Neural progenitor cell (in vitro differentiated cells): ENCODE results near the gene SP6. TPM values are rescaled to one million over a fixed set of nuclear protein-coding genes. Genes with fewer than 3 reads are reported as not detected.

Experiments
- DNase-seq: peaks from one replicate; pipeline ENCODE4 v3.0.0-alpha.2; 2016; ENCODE audit warnings: low spot score
- H2AFZ ChIP-seq: fragments of 200-600 bp; sonication (generic); replicated peaks from 2 replicates; pipeline ENCODE4 v1.6.1; 2016; ENCODE audit warnings: antibody characterized with exemption
- H3F3A ChIP-seq: fragments of 200-600 bp; sonication (generic); 2 replicates; pipeline ENCODE4 v1.6.1; 2016; ENCODE audit warnings: antibody characterized with exemption, low read depth
- H3K27ac ChIP-seq: fragments of 200-600 bp; sonication (generic); 2 replicates; pipeline ENCODE4 v1.5.1; 2016; ENCODE audit warnings: mild to moderate bottlenecking
- H3K27me3 ChIP-seq: fragments of 200-600 bp; sonication (generic); 2 replicates; pipeline ENCODE4 v1.6.1; 2016; ENCODE audit warnings: mild to moderate bottlenecking, moderate library complexity
- H3K36me3 ChIP-seq: fragments of 200-600 bp; sonication (generic); 2 replicates; pipeline ENCODE4 v1.5.1; 2016
- H3K4me1 ChIP-seq: fragments of 200-600 bp; sonication (generic); 2 replicates; pipeline ENCODE4 v1.6.1; 2016; ENCODE audit warnings: mixed run types
- H3K4me2 ChIP-seq: fragments of 200-600 bp; sonication (generic); 2 replicates; pipeline ENCODE4 v1.6.1; 2016
- H3K4me3 ChIP-seq: fragments of 200-600 bp; sonication (generic); 2 replicates; pipeline ENCODE4 v1.5.1; 2016
- H3K79me2 ChIP-seq: fragments of 200-600 bp; sonication (generic); 2 replicates; pipeline ENCODE4 v1.6.1; 2016; ENCODE audit warnings: low read depth
- H3K9ac ChIP-seq: fragments of 200-600 bp; sonication (generic); 2 replicates; pipeline ENCODE4 v1.6.1; 2016
- H3K9me3 ChIP-seq: fragments of 200-600 bp; sonication (generic); 2 replicates; pipeline ENCODE4 v1.5.1; 2016; ENCODE audit warnings: low read depth
- H4K20me1 ChIP-seq: fragments of 200-600 bp; sonication (generic); 2 replicates; pipeline ENCODE4 v1.6.1; 2016; ENCODE audit warnings: low read depth
- H3K27ac Mint-ChIP-seq: 3 replicates; pipeline ENCODE4 v1.8.0; 2021; ENCODE audit warnings: mixed read lengths
- H3K27me3 Mint-ChIP-seq: 2 replicates; pipeline ENCODE4 v1.8.0; 2022; ENCODE audit warnings: low read depth, mild to moderate bottlenecking, inconsistent platforms, moderate library complexity, mixed read lengths; ENCODE audit not compliant: insufficient read depth
- H3K36me3 Mint-ChIP-seq: 3 replicates; pipeline ENCODE4 v1.8.0; 2021; ENCODE audit warnings: mixed read lengths
- H3K4me1 Mint-ChIP-seq: 3 replicates; pipeline ENCODE4 v1.8.0; 2021; ENCODE audit warnings: mixed read lengths
- H3K4me3 Mint-ChIP-seq: 3 replicates; pipeline ENCODE4 v1.8.0; 2021; ENCODE audit warnings: mild to moderate bottlenecking, moderate library complexity, mixed read lengths
- H3K9me3 Mint-ChIP-seq: 3 replicates; pipeline ENCODE4 v1.8.0; 2020; ENCODE audit warnings: mixed read lengths
- EZH2 ChIP-seq: fragments of 200-600 bp; sonication (generic); IDR thresholded peaks from 2 replicates; pipeline ENCODE4 v1.6.1; 2017; ENCODE audit warnings: antibody characterized with exemption, mild to moderate bottlenecking, moderate library complexity
- EZH2phosphoT487 ChIP-seq: fragments of 200-600 bp; sonication (generic); IDR thresholded peaks from 2 replicates; pipeline ENCODE4 v1.6.1; 2017; ENCODE audit warnings: antibody characterized with exemption
- total RNA-seq: library from RNA; depleted of rRNA; stranded (reverse); fragments of >200 nt; gene quantifications from 2 replicates; pipeline ENCODE4 v1.2.3, GENCODE V29; 2015; ENCODE audit warnings: low replicate concordance
- TF ChIP-seq, protein P1 (sequence below): fragments of 200-600 bp; sonication (generic); IDR thresholded peaks from 2 replicates; pipeline ENCODE4 v1.5.1; 2017; ENCODE audit warnings: antibody characterized with exemption, mild to moderate bottlenecking

The SP6 gene
- total RNA-seq, 1 donor from 2014 or later: 0.04 TPM

DNA sequence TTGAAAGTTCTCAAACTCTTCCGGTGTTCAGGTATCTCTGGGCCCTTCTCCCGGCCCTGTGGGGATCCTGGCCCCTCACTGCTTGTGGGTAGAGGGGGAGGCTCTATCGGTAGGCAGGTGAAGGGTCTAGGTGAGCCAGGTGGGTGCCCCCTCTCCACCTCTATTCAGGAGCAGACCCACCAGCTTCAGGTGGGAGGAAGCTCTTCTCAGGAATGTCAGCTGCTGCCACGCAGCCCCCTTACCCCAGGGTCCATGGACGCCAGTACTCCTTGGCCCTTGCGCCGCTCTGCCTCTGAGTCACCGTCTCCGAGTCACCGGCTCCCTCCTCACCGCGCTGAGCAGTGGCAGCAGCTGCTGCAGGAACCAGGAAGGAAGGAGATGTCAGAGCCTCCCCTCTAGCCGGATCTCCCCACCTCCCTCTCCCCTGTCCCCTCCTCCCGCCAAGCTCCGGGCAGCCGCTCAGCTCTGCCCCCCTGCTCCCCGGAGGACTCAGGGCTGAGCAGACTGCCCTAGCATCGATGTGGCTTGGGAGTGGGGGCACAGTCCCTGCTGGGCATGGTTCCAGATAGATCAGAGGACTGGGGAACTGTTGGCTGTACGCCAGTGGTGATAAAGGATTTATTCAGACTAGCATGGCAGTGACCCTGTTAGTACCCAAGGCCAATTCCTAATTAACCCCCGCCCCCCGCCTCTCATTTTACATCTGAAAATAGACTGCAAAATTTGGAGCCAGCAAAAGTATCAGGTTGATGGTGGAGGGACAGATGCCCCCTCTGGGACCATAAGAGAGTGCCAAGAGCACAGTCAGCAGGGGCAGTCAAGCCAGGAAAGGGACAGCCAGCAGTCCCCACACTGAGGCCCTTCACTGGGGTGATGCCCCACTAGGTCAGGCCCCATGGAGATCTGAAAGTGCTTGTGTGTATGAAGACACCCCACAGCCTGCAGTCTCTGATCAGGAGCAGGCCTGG is 29.3 kb downstream of the SP6 start, which contains the start of gene OSBPL7:
TSS of gene OSBPL7 (minus strand) at position 371 of the 968 bp plus-strand sequence. CDS start 1,516 bp downstream, outside the sequence.
- TF ChIP-seq EZH2: no peak
- TF ChIP-seq, protein P1, sequence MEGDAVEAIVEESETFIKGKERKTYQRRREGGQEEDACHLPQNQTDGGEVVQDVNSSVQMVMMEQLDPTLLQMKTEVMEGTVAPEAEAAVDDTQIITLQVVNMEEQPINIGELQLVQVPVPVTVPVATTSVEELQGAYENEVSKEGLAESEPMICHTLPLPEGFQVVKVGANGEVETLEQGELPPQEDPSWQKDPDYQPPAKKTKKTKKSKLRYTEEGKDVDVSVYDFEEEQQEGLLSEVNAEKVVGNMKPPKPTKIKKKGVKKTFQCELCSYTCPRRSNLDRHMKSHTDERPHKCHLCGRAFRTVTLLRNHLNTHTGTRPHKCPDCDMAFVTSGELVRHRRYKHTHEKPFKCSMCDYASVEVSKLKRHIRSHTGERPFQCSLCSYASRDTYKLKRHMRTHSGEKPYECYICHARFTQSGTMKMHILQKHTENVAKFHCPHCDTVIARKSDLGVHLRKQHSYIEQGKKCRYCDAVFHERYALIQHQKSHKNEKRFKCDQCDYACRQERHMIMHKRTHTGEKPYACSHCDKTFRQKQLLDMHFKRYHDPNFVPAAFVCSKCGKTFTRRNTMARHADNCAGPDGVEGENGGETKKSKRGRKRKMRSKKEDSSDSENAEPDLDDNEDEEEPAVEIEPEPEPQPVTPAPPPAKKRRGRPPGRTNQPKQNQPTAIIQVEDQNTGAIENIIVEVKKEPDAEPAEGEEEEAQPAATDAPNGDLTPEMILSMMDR: peak; percentile 29
- peaks cover 5% of the 10 kb centered on the region for H4K20me1 ChIP-seq
- peaks cover 6% of the 10 kb centered on the region for H3K36me3 Mint-ChIP-seq
- peak within 1 kb of the TSS; percentile 83 for H2AFZ ChIP-seq
- H3K27me3 ChIP-seq: no peaks in the 10 kb centered on the region
- DNase-seq: peak; percentile 79
- H3K9me3 Mint-ChIP-seq: no peaks in the 10 kb centered on the region
- peak within 1 kb of the TSS; percentile 87 for H3K4me3 ChIP-seq
- H3K27me3 Mint-ChIP-seq: no peaks in the 10 kb centered on the region
- H3K27ac Mint-ChIP-seq: no peak within 1 kb of the TSS
- peak within 1 kb of the TSS; percentile 50 for H3K9ac ChIP-seq
- H3K4me1 Mint-ChIP-seq: peaks cover 12% of the 10 kb centered on the region
- peak within 1 kb of the TSS; percentile 98 for H3K4me2 ChIP-seq
- H3F3A ChIP-seq: no peaks in the 10 kb centered on the region
- no peaks in the 10 kb centered on the region for H3K79me2 ChIP-seq
- H3K4me3 Mint-ChIP-seq: peak within 1 kb of the TSS; percentile 94
- no peak within 1 kb of the TSS for H3K27ac ChIP-seq
- H3K36me3 ChIP-seq: no peaks in the 10 kb centered on the region
- peaks cover 5% of the 10 kb centered on the region for H3K4me1 ChIP-seq
- no peaks in the 10 kb centered on the region for H3K9me3 ChIP-seq

DNA sequence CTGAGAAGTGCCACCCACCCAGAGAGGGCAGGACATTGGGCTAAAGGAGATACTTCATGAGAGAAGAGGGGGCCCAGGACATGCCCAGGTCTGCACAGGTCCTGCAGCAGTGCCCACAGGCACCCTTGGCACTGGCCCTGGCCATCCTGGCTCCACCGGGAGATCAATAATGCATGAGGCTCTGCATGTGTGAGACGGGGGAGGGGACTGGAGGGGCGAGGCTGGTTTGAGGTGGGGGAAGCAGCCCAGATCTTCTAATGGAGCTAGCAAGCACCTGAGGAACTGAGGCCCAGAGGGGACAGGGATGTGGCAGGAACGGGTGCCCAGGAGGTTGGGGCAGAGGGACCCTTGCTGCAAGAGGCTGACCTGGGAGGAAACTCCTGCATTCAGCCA is 29.9 kb downstream of the SP6 start:
- no peak overlapping the region for H3K27ac Mint-ChIP-seq
- Histone ChIP-seq H3K4me1 (peaks cover 5% of the 10 kb centered on the region), H4K20me1 (peaks cover 5% of the 10 kb centered on the region), H2AFZ (no peak overlapping the region), H3K4me2 (peak overlapping the region; percentile 98), H3K27ac (no peak overlapping the region), H3K9ac (peak overlapping the region; percentile 50), H3K27me3 (no peaks in the 10 kb centered on the region), H3K4me3 (peak overlapping the region; percentile 87), H3F3A (no peaks in the 10 kb centered on the region), H3K79me2 (no peaks in the 10 kb centered on the region), H3K36me3 (no peaks in the 10 kb centered on the region), H3K9me3 (no peaks in the 10 kb centered on the region)
- H3K4me3 Mint-ChIP-seq: peak overlapping the region; percentile 94
- H3K36me3 Mint-ChIP-seq: peaks cover 4% of the 10 kb centered on the region
- H3K27me3 Mint-ChIP-seq: no peaks in the 10 kb centered on the region
- H3K9me3 Mint-ChIP-seq: no peaks in the 10 kb centered on the region
- H3K4me1 Mint-ChIP-seq: peaks cover 12% of the 10 kb centered on the region
- no peak for DNase-seq
- TF ChIP-seq EZH2 (no peak), EZH2phosphoT487 (no peak)
- TF ChIP-seq, protein P1: no peak

DNA sequence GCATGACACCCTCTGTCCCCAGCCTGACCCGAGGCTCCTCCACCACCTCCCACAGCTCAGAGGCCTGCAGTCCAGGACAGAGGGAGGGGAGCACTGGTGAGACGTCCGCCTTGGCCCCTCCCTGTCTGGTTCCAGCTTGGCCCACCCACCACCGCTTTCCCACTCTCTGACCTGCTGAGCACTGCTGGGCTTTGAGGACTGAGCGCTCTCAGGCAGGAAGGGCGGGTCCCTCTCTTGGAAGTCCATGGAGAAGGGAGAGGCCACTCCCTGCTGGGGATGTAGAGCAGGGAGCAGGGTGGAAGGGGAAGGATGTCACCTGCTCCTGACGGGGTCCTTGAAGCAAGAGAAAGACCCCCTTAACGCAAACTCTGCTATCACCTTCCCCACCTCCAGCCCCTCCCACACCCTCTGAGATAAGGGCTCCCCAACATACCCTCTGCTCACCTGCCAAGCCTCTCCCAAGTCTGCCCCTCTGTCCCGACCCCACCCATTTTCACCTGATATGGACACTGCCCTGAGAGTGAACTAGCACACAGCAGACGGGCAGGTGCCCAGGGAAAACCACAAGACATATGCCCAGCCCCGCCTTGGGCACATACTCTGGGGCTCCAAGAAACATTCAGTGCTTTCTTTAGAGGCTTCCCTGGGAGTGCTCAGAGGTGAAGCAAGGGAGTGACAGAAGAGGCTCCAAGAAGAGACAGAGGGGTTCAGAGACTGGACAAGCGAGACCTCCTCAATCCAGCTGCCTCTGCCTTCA is 30.8 kb downstream of the SP6 start:
- no peak overlapping the region for H3K4me3 ChIP-seq
- no peak for DNase-seq
- Mint-ChIP-seq H3K9me3 (no peaks in the 10 kb centered on the region), H3K27ac (no peak overlapping the region), H3K4me1 (peaks cover 12% of the 10 kb centered on the region), H3K27me3 (peaks cover 1% of the 10 kb centered on the region), H3K4me3 (peak overlapping the region; percentile 94), H3K36me3 (peaks cover 2% of the 10 kb centered on the region)
- H3K27ac ChIP-seq: no peak overlapping the region
- H3K4me2 ChIP-seq: no peak overlapping the region
- H3K9me3 ChIP-seq: no peaks in the 10 kb centered on the region
- peaks cover 5% of the 10 kb centered on the region for H3K4me1 ChIP-seq
- H3K9ac ChIP-seq: peak overlapping the region; percentile 50
- H3F3A ChIP-seq: no peaks in the 10 kb centered on the region
- no peak for TF ChIP-seq EZH2phosphoT487
- TF ChIP-seq, protein P1: no peak
- no peaks in the 10 kb centered on the region for H3K79me2 ChIP-seq
- no peaks in the 10 kb centered on the region for H3K36me3 ChIP-seq
- no peak overlapping the region for H2AFZ ChIP-seq
- H4K20me1 ChIP-seq: peaks cover 5% of the 10 kb centered on the region
- H3K27me3 ChIP-seq: no peaks in the 10 kb centered on the region
